ENCODE measurements around the gene LILRB2. TPM values are rescaled to one million over a fixed set of nuclear protein-coding genes. Genes with fewer than 3 reads are reported as not detected.

LILRB2 gene
- total RNA-seq, 2 donors from 2014 or later, result 1.1 to 3.4 TPM

GRCh38 chr19:54253331-54254194 lies 27.3 kb downstream of the LILRB2 start:
- Histone ChIP-seq H3K36me3 (no peaks in the 10 kb centered on the region), H3K9me3 (no peaks in the 10 kb centered on the region), H3K27me3 (no peaks in the 10 kb centered on the region), H3K4me1 (no peaks in the 10 kb centered on the region), H3K27ac (no peak overlapping the region), H3K4me3 (no peak overlapping the region)
- TF ChIP-seq CTCF (IDR thresholded peaks at IDR 0.05), result no peak
- DNase-seq (ENCODE audit: low spot score), result peak; percentile 34

GRCh38 chr19:54252845-54253244 lies 28.1 kb downstream of the LILRB2 start:
- Histone ChIP-seq H3K36me3 (no peaks in the 10 kb centered on the region), H3K4me3 (no peak overlapping the region), H3K27me3 (no peaks in the 10 kb centered on the region), H3K27ac (no peak overlapping the region), H3K4me1 (no peaks in the 10 kb centered on the region), H3K9me3 (no peaks in the 10 kb centered on the region)
- TF ChIP-seq CTCF (IDR thresholded peaks at IDR 0.05), result no peak
- peak; percentile 23 for DNase-seq (ENCODE audit: low spot score)

- H3K4me1 ChIP-seq, result no peaks in the 10 kb centered on the region
Observed at GRCh38 chr19:54252243-54252642, 28.7 kb downstream of the LILRB2 start.

GRCh38 chr19:54248016-54248601 lies 32.8 kb downstream of the LILRB2 start:
- Histone ChIP-seq H3K9me3 (no peaks in the 10 kb centered on the region), H3K27ac (no peak overlapping the region), H3K4me1 (no peaks in the 10 kb centered on the region), H3K27me3 (no peaks in the 10 kb centered on the region), H3K36me3 (no peaks in the 10 kb centered on the region), H3K4me3 (no peak overlapping the region)
- no peak for TF ChIP-seq CTCF (IDR thresholded peaks at IDR 0.05)
- DNase-seq (ENCODE audit: low spot score), result peak; percentile 64

More at GRCh38 chr19:54252243-54252642, 28.7 kb downstream of the LILRB2 start:
- DNase-seq (ENCODE audit: low spot score), result peak; percentile 9
- Histone ChIP-seq H3K27ac (no peak overlapping the region), H3K4me3 (no peak overlapping the region), H3K36me3 (no peaks in the 10 kb centered on the region), H3K9me3 (no peaks in the 10 kb centered on the region), H3K27me3 (no peaks in the 10 kb centered on the region)
- TF ChIP-seq CTCF (IDR thresholded peaks at IDR 0.05), result no peak

- Histone ChIP-seq H3K4me3 (no peak overlapping the region), H3K9me3 (no peaks in the 10 kb centered on the region), H3K4me1 (no peaks in the 10 kb centered on the region), H3K36me3 (no peaks in the 10 kb centered on the region), H3K27ac (no peak overlapping the region), H3K27me3 (no peaks in the 10 kb centered on the region)
- peak; percentile 43 for DNase-seq (ENCODE audit: low spot score)
- TF ChIP-seq CTCF (IDR thresholded peaks at IDR 0.05), result no peak
Observed at GRCh38 chr19:54247106-54247930, 33.6 kb downstream of the LILRB2 start.
